Measurements from ENCODE around the gene BTBD10. TPM values are rescaled to one million over a fixed set of nuclear protein-coding genes. Genes with fewer than 3 reads are reported as not detected.
A peak's percentile ranks its signal among the peaks of the same experiment; 100 is the strongest.

Gene BTBD10
- total and polyA plus RNA-seq, 4 donors, result 3.7 to 12.7 (median 8.8) TPM

DNA sequence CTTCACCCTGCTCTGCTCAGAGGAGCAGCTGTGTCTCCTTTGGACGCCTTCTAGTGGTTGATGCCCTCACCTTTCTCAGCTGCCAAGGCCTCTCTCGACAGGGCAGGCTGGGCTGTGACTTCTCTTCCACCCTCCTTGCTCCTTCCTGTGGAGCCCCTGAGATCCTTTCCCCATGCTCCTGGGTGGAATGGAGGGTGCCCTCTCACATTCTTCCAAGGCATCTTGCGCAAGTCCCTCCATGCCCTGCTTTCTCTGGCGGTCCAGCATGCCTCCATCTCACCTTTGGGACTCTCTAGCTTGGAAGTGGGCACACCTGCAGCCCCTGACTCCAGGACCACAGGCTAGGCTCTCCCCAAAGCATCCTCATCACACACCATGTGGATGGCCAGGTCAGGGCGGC lies 116.6 kb downstream of the BTBD10 start (continued):
- TF ChIP-seq, protein P1, sequence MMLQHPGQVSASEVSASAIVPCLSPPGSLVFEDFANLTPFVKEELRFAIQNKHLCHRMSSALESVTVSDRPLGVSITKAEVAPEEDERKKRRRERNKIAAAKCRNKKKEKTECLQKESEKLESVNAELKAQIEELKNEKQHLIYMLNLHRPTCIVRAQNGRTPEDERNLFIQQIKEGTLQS (IDR thresholded peaks at IDR 0.05), result no peak
- TF ChIP-seq RXRA (IDR thresholded peaks at IDR 0.05) (no peak), RAD21 (IDR thresholded peaks at IDR 0.05) (no peak)

- H3K9ac ChIP-seq (ENCODE audit: low read depth in 1 of 2, low read length in 2 of 2), result no peak overlapping the region
- H3K36me3 ChIP-seq (ENCODE audit: control insufficient read depth in 4 of 4, insufficient read depth in 3 of 4, low read depth in 1 of 4, low read length in 3 of 4), result no peaks in the 10 kb centered on the region
- peaks cover 17 to 40% (median 26%) of the 10 kb centered on the region in 4 donors for H3K4me1 ChIP-seq (ENCODE audit: control insufficient read depth in 4 of 4, insufficient read depth in 4 of 4, low read length in 3 of 4)
- DNase-seq (ENCODE audit: low spot score), result no peak
- TF ChIP-seq GABPA (IDR thresholded peaks at IDR 0.05 in 1 of 2, conservative IDR thresholded peaks at IDR 0.05 in 1 of 2), result no peak
- no peak for TF ChIP-seq TAF1 (conservative IDR thresholded peaks at IDR 0.05)
- 98% methylated on average over 1 of the region's 1 CpG for WGBS
- H3K9me3 ChIP-seq (ENCODE audit: control insufficient read depth in 4 of 4, low read length in 3 of 4), result no peaks in the 10 kb centered on the region
- H3K27me3 ChIP-seq (ENCODE audit: control insufficient read depth in 4 of 4, insufficient read depth in 4 of 4, low read length in 3 of 4), result no peaks in the 10 kb centered on the region
- H3K4me3 ChIP-seq (ENCODE audit: low read depth in 1 of 3, low read length in 3 of 3), result no peak overlapping the region
- no peak overlapping the region for H3K27ac ChIP-seq (ENCODE audit: low read depth in 1 of 2, low read length in 2 of 2)
Observed at GRCh38 chr11:13344818-13345217, 118.2 kb downstream of the BTBD10 start.

GRCh38 chr11:13343931-13344717 lies 118.9 kb downstream of the BTBD10 start:
- Histone ChIP-seq H3K27me3 (ENCODE audit: control insufficient read depth in 4 of 4, insufficient read depth in 4 of 4, low read length in 3 of 4) (no peaks in the 10 kb centered on the region), H3K9me3 (ENCODE audit: control insufficient read depth in 4 of 4, low read length in 3 of 4) (no peaks in the 10 kb centered on the region), H3K4me3 (ENCODE audit: low read depth in 1 of 3, low read length in 3 of 3) (no peak overlapping the region), H3K27ac (ENCODE audit: low read depth in 1 of 2, low read length in 2 of 2) (no peak overlapping the region), H3K9ac (ENCODE audit: low read depth in 1 of 2, low read length in 2 of 2) (no peak overlapping the region), H3K36me3 (ENCODE audit: control insufficient read depth in 4 of 4, insufficient read depth in 3 of 4, low read depth in 1 of 4, low read length in 3 of 4) (no peaks in the 10 kb centered on the region), H3K4me1 (ENCODE audit: control insufficient read depth in 4 of 4, insufficient read depth in 4 of 4, low read length in 3 of 4) (peaks cover 19 to 47% (median 32%) of the 10 kb centered on the region in 4 donors)
- no peak for TF ChIP-seq YY1 (IDR thresholded peaks at IDR 0.05)
- no peak for TF ChIP-seq NR2F2 (IDR thresholded peaks at IDR 0.05)
- TF ChIP-seq CTCF (IDR thresholded peaks at IDR 0.05; ENCODE audit: low read depth, low read length, missing input control), result peak; percentile 77
- TF ChIP-seq ZBTB33 (IDR thresholded peaks at IDR 0.05), result no peak
- TF ChIP-seq RAD21 (IDR thresholded peaks at IDR 0.05), result peak; percentile 92 to 98
- TF ChIP-seq REST (IDR thresholded peaks at IDR 0.05), result no peak
- peak; percentile 68 for DNase-seq (ENCODE audit: low spot score)
- WGBS, result 69% methylated on average over 10 of the region's 10 CpGs
